Tibial nerve (tissue), 4 donors: ENCODE results near the gene MATK.

ENCODE experiments used
- CTCF ChIP-seq, 5 experiments: fragments of 200-600 bp in 3 of 5; fragments of 450-650 bp in 2 of 5; sonication (generic) in 3 of 5; IDR thresholded peaks; one replicate each; pipeline ENCODE4 v1.5.1; 2016 to 2019; ENCODE audit warnings: antibody characterized with exemption in 5 of 5, mild to moderate bottlenecking in 3 of 5, moderate library complexity in 2 of 5
- EP300 ChIP-seq, 2 donors: sonication (generic); formaldehyde crosslinking; IDR thresholded peaks; one replicate each; pipeline ENCODE4 v1.6.1; 2017; ENCODE audit warnings: antibody characterized with exemption in 2 of 2, mild to moderate bottlenecking in 1 of 2
- POLR2A ChIP-seq, 2 donors: fragments of 450-650 bp; IDR thresholded peaks; one replicate each; pipeline ENCODE4 v1.6.1; 2017; ENCODE audit warnings: antibody characterized with exemption in 2 of 2, mild to moderate bottlenecking in 2 of 2, moderate library complexity in 2 of 2

DNA sequence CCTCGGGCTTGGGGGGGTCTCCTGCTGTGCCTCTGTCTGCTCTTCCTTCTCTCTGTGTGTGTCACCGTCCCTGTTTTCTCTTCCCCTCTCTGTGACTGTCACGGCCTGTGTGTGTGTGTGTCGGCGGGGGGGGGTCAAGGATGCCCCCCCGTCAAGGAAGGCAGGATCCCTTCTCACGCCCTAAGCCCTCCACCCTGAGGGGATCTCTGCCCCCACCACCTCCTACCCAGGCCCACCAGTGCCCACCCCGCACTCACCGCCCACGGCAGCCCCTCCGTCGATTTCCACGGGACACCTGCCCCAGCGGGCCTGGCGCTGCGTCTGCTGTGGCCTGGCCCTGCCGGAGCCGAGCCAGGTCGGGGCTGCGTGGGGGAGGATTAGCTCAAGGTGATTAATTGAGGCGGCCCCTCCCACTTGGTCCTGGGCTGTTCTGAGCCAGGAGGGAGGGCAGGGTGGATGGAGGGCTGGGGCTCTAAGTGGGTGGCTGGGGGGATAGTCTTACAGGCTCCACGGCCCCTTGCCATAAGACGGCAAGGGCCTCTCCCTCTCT is 14.2 kb downstream of the MATK start, which contains the start of gene RAX2:
- TF ChIP-seq EP300 (IDR thresholded peaks at IDR 0.05): no peak
- TF ChIP-seq POLR2A (IDR thresholded peaks at IDR 0.05): no peak
- TF ChIP-seq CTCF (IDR thresholded peaks at IDR 0.05): no peak
